ENCODE data around the gene SSBP1.
"Not testable (repeated sequence)": the region's sequence is repeated elsewhere in the genome, so short reads cannot be mapped to it uniquely, and the experiment has no call there.

Gene SSBP1

DNA sequence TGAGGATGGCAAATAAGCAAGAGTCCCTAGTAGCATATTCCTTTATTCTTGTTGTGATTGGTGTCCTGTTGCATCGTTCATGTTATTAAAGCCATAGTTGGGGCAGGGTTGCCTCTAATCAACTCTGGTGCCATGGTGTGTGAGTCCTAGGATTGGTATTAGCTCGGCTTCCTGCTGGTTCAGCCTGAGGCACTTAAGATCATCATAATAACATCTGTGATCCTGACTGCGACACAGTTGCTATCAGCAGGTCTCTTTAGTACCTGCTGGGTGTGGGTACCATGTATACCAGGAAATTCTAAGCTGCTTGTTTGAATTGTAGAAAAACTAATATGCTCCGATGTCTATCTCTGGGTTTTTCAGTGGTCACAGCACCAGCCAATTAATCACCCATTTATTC lies 28.4 kb upstream of the SSBP1 start:
- no peak for DNase-seq (ENCODE audit: low read depth)

DNA sequence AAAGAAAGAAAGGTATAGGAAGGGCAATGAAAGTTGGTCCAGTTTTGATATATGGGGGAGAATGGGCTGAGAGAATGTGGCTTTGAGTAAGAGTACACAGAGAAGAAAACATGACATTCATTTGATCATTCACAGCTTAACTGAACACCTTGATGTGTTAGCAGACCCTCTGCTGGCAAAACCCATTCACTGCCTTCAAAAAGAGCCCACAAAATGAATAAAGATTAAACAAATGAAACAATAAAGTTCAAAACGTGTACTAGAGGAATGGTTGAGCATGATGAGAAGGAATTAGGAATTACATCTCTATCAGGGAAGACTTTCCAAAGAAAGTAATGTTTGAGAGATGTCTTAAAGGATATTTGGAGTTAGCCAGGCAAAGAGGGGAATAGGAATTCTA lies 27.9 kb upstream of the SSBP1 start:
- no peak for DNase-seq (ENCODE audit: low read depth)

GRCh38 chr7:141712603-141713255 lies 25.4 kb upstream of the SSBP1 start:
- no peak for DNase-seq (ENCODE audit: low read depth)

- no peak for DNase-seq (ENCODE audit: low read depth)
Measured at GRCh38 chr7:141713890-141714289, 24.3 kb upstream of the SSBP1 start.

DNA sequence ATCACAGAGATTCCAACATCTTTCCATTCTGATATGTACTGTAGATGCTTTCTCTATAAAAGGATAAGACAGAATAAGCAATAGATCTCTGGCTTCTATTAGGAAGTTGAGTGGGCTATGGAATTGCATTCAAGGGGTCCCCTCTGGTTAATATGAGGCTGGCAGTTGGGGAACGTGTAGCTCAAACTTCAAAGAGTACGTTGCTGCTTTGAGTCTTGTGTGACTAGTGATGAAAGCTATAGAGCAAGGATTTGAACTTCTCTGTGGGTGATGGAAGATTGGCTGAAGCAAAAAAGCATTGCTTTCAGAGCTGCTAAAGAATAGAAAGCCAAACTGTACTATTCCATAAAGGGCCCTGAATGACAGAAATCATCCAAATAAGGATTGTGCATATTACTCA lies 23.6 kb upstream of the SSBP1 start:
- DNase-seq (ENCODE audit: low read depth), result no peak

DNA sequence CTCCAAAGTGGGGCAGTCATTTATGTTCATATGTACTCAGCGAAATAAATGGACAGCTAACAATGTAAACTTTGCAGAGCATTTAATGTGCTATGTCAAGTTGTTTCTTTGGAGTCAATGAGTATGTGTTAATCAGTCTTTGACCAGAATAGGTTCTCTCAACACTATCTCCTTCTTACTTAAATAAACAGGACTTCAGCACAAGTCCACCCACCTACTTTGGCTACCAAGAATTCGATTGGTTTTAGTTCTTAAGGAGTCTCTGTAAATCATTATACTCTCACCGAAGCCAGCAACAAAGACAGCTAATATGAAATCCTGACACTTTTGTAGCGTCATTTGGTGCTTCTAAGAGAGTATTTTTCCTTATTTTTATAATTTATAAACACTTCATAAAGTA lies 23.1 kb upstream of the SSBP1 start:
- DNase-seq (ENCODE audit: low read depth), result no peak

DNA sequence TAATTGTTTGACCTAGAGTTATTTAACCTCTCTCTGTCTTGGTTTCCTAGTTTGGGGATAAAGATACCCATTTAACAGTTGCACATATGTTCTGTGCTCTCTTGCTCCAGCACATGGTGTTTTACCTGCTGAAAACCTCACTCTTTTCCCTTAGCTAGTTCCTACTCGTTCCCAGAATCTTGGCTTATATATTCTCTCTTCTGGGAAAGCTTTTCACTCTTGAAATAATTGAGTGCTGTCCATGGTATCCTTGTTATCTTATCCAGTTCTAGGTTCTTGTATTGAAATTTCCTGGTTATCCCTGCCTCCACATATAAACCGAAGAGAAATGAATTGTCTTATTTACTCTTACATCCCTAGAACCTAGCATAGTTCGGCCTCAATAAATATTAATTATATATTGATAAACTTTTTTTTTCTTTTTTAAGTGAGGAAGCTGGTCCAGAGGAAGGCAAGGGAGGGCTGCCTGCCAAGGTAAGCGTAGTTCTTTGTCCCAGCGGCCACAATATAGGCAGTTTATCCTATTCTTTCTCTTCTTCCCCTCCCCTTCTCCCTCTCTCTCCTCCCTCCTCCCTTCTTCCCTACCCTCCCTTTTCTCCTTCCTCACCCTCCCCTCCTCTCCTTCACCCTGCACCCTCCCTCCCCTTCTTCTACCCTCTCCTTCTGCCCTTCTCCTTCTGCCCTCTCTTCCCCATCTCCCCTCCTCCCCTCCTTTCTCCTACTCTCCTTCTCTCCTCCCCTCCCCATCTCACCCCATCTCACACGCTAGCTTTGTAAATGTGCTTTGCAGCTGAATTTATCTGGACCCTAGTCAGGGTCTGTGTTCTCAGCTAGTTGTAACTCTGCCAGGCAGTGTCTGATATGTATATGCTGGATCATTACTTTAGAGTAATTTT lies 22.1 kb upstream of the SSBP1 start:
- no peak for DNase-seq (ENCODE audit: low read depth)

GRCh38 chr7:141717450-141717849 lies 20.7 kb upstream of the SSBP1 start:
- no peak for DNase-seq (ENCODE audit: low read depth)

DNA sequence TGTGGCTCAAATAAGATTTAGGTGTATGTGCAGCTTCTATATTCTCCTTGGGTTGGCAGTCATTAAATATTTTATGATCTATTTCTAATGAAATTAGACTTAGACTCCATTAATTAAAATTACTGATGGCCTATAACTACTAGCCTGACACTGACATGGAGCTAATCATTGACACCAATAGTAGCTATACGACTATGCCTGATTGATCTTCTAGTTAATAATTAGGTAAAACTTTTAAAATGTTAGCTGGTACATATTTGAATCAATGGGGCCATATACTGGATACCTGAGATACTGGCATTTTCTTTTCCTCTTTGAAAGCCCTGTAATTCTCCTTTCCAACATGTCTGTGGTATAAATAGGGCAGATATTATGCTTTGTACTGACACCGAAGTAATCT lies 15.6 kb upstream of the SSBP1 start:
- DNase-seq (ENCODE audit: low read depth), result no peak

- no peak for DNase-seq (ENCODE audit: low read depth)
Measured at GRCh38 chr7:141729020-141729419, 9.1 kb upstream of the SSBP1 start.

DNA sequence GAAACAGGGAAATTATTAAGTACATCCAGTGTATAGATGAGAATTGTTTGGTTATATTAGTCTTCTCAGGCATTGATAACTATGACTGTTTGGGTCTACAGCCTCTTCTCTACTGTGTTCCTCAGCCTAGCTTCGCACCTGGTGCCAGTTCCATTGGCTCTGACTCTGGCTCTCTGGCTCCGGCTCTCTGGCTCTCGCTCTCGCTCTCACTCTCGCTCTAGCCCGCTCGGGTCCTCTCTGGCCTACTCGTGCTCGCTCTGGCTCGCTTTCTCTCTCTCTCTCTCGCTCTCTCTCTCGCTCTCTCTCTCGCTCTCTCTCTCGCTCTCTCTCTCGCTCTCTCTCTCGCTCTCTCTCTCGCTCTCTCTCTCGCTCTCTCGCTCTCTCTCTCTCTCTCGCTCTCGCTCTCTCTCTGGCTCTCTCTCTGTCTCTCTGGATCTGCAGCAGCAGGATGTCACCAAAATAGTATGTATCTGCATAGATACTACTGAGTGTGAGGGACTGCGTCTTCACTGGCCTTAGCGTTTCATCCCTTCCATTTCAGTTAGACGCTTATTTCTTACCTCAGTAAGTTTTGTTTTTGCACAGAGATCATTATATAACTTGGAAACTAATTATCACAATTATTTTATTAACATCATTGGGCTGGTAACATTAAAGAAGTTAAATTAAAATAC lies 6.5 kb upstream of the SSBP1 start:
- DNase-seq (ENCODE audit: low read depth), result no peak

GRCh38 chr7:141737118-141737835 lies 881 bp upstream of the SSBP1 start:
- DNase-seq (ENCODE audit: low read depth), result no peak

DNA sequence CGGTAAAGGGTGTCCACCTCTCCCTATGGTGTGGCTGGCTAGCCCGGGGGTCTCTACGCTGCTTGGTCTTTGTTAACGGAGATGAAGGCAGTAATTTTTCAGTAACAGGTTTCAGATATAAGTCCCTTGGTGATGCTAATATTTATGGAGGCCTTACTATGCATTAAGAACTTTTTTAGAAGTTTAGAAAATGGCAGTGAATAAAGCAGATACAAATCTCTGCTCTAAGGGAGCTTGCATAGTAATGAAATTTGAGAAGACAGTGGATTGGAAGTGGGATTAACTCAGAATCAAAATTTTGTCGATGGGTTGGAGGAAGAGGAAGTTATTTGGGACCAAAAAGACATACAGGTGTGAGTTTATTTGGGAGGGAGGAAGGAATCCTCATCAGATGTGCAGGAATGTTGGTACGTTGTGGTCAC lies 445 bp downstream of the SSBP1 start:
- DNase-seq (ENCODE audit: low read depth), result no peak

DNA sequence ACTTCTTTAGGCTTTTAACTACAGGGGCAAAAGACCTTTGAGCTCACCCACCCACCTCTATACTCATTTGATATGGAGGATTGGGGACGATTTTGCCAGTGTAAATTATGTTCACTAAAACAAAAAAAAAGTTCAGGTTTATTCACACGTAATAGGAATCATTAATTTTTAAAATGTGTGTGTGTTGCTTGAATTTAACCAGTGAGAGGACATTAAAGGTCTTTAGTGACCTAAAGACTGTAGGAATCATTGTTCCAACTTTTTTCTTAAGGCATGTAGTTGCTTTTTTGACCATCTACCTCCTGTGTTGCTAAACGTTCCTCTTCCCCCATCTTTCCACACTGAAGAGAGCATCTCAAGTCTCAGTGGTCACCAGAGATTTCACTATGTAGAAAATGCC lies 1.1 kb downstream of the SSBP1 start:
- no peak for DNase-seq (ENCODE audit: low read depth)

DNA sequence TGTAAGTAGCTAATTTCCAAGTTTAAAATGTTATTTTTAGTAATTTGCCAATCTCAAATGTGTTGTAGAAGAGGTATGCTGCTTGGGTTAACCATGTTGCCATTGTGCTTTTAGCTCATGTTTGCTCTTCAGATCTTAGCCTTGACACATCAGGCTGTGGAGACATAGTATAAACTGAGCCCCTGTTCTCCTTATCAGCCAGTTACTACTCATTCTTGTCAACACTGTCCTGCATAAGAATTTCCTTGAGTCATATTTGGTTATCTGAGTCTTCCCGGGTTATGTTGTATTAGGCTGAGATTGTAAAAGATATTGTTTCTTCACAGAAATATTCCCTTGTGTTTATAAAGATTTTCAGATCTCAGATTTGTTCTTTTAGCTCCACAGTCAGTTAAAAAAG lies 4.1 kb downstream of the SSBP1 start:
- DNase-seq (ENCODE audit: low read depth), result no peak

- DNase-seq (ENCODE audit: low read depth), result no peak
Measured at GRCh38 chr7:141744131-141744530, 6.0 kb downstream of the SSBP1 start.

- DNase-seq (ENCODE audit: low read depth), result no peak
Measured at GRCh38 chr7:141748396-141748795, 10.2 kb downstream of the SSBP1 start.

- DNase-seq (ENCODE audit: low read depth), result not testable (repeated sequence)
Measured at GRCh38 chr7:141751904-141752303, 13.7 kb downstream of the SSBP1 start.

DNA sequence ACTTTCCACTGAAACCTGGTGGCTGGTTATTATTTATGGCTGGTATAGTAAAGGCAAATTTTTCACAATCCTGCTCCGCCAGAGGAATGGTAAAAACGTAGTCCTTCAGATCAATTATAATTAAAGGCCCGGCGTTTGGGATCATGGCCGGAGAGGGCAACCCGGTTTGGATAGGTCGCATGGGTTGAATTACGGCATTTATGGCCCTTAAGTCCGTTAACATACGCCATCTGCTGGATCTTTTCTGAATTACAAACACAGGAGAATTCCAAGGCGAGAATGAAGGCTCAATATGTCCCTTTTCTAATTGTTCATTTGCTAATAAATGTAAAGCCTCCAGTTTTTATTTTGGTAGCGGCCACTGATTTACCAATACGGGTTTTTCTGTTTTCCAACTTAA lies 14.5 kb downstream of the SSBP1 start:
- DNase-seq (ENCODE audit: low read depth), result no peak

GRCh38 chr7:141754939-141755338 lies 16.8 kb downstream of the SSBP1 start:
- DNase-seq (ENCODE audit: low read depth), result no peak

GRCh38 chr7:141763797-141764196 lies 25.6 kb downstream of the SSBP1 start, which contains the start of gene TAS2R3:
Gene TAS2R3 (plus strand): TSS chr7:141764097. CDS start chr7:141764159, 62 bp downstream.
- DNase-seq (ENCODE audit: low read depth), result no peak

DNA sequence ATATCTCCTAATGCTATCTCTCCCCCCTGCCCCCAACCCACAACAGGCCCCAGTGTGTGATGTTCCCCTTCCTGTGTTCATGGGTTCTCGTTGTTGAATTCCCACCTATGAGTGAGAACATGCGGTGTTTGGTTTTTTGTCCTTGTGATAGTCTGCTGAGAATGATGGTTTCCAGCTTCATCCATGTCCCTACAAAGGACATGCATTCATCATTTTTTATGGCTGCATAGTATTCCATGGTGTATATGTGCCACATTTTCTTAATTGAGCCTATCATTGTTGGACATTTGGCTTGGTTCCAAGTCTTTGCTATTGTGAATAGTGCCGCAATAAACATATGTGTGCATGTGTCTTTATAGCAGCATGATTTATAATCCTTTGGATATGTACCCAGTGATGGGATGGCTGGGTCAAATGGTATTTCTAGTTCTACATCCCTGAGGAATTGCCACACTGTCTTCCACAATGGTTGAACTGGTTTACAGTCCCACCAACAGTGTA lies 32.0 kb downstream of the SSBP1 start:
- not testable (repeated sequence) for DNase-seq (ENCODE audit: low read depth)

Data from HS-5 (cell line).